OCI-LY7 (cell line): ENCODE measurements around the gene ANKS4B. TPM values are rescaled to one million over a fixed set of nuclear protein-coding genes. Genes with fewer than 3 reads are reported as not detected.

ENCODE experiments used
- BruUV-seq: library from RNA; stranded (reverse); fragments of 400-500 nt; replicated peaks from 2 replicates; lab custom pipeline; 2021; lab: Mats Ljungman, UMichigan
- CTCF ChIA-PET: fragments of 300-600 bp; sonication (Branson Sonifier 250); formaldehyde crosslinking; loops from one replicate; lab custom pipeline; 2022; ENCODE audit warnings: antibody characterized with exemption; ENCODE audit not compliant: unreplicated experiment; lab: Charles Lee
- POLR2A ChIA-PET: fragments of 300-600 bp; sonication (Branson Sonifier 250); formaldehyde crosslinking; loops from one replicate; lab custom pipeline; 2022; ENCODE audit warnings: antibody characterized with exemption; lab: Charles Lee
- DNase-seq: peaks from one replicate; pipeline ENCODE4 v3.0.0-alpha.2; 2015; ENCODE audit warnings: low spot score
- H2AFZ ChIP-seq: fragments of 200-600 bp; sonication (generic), shearing (Covaris generic); 2 replicates; pipeline ENCODE4 v1.6.1; 2014; ENCODE audit warnings: mild to moderate bottlenecking, antibody characterized with exemption, low read length, moderate library complexity
- H3K27ac ChIP-seq: fragments of 200-600 bp; sonication (generic); 2 replicates; pipeline ENCODE4 v1.5.1; 2014; ENCODE audit warnings: mixed run types, low read depth, mild to moderate bottlenecking, moderate library complexity, low read length, inconsistent platforms; ENCODE audit not compliant: poor library complexity, severe bottlenecking
- H3K36me3 ChIP-seq: fragments of 200-600 bp; sonication (generic); 2 replicates; pipeline ENCODE4 v1.6.1; 2014; ENCODE audit warnings: mild to moderate bottlenecking, antibody characterized with exemption, low read length, moderate library complexity, mixed read lengths; ENCODE audit not compliant: insufficient read depth
- H3K4me1 ChIP-seq: fragments of 200-600 bp; sonication (generic); 2 replicates; pipeline ENCODE4 v1.5.1; 2014; ENCODE audit warnings: mild to moderate bottlenecking, low read length; ENCODE audit not compliant: insufficient read depth, poor library complexity, severe bottlenecking
- H3K4me2 ChIP-seq: fragments of 200-600 bp; sonication (generic); 2 replicates; pipeline ENCODE4 v1.6.1; 2014; ENCODE audit warnings: mild to moderate bottlenecking, low read length
- H3K4me3 ChIP-seq: fragments of 200-600 bp; sonication (generic); 2 replicates; pipeline ENCODE4 v1.5.1; 2014; ENCODE audit warnings: mild to moderate bottlenecking, low read depth, low read length; ENCODE audit not compliant: poor library complexity, severe bottlenecking
- H3K79me2 ChIP-seq: fragments of 200-600 bp; sonication (generic); 2 replicates; pipeline ENCODE4 v1.6.1; 2016; ENCODE audit warnings: low read depth, mild to moderate bottlenecking, low read length, moderate library complexity, mixed read lengths; ENCODE audit not compliant: insufficient read depth
- H3K9me2 ChIP-seq: fragments of 200-600 bp; sonication (generic); 2 replicates; pipeline ENCODE4 v1.6.1; 2016; ENCODE audit warnings: mild to moderate bottlenecking, low read length, mixed read lengths; ENCODE audit not compliant: insufficient read depth
- H3K9me3 ChIP-seq: fragments of 200-600 bp; sonication (generic); 2 replicates; pipeline ENCODE4 v1.6.1; 2014; ENCODE audit warnings: mild to moderate bottlenecking, mixed run types, low read length, mixed read lengths
- H4K20me1 ChIP-seq: fragments of 200-600 bp; sonication (generic); 2 replicates; pipeline ENCODE4 v1.6.1; 2014; ENCODE audit warnings: mild to moderate bottlenecking, antibody characterized with exemption, low read length, moderate library complexity, mixed read lengths; ENCODE audit not compliant: insufficient read depth
- CTCF ChIP-seq: fragments of 200-600 bp; sonication (generic); conservative IDR thresholded peaks from 2 replicates; pipeline ENCODE4 v1.5.1; 2014; ENCODE audit warnings: mild to moderate bottlenecking, antibody characterized with exemption, low read length, moderate library complexity, mixed read lengths
- EZH2phosphoT487 ChIP-seq: fragments of 200-600 bp; sonication (generic); IDR thresholded peaks from 2 replicates; pipeline ENCODE4 v1.6.1; 2018; ENCODE audit warnings: low read depth, borderline replicate concordance, mild to moderate bottlenecking, mixed run types, antibody characterized with exemption, low read length, moderate library complexity, mixed read lengths
- intact Hi-C: fragments of 100-400 bp; cut with micrococcal nuclease; formaldehyde crosslinking; loops from one replicate; pipeline ENCODE4 v1.10.0; 2022; ENCODE audit not compliant: unreplicated experiment
- total RNA-seq, 2 experiments: library from RNA; depleted of rRNA in 1 of 2; stranded (reverse); fragments of >200 nt in 1 of 2; shearing (Covaris generic) in 1 of 2; gene quantifications; 2 replicates each; pipeline ENCODE4 v1.2.3, GENCODE V29; 2014 to 2022

ANKS4B gene
- total RNA-seq, 2 experiments from 2014 or later = not detected

- Histone ChIP-seq H3K9me2 (no peaks in the 10 kb centered on the region), H3K36me3 (no peaks in the 10 kb centered on the region), H3K4me1 (no peaks in the 10 kb centered on the region), H3K79me2 (no peaks in the 10 kb centered on the region), H2AFZ (no peak overlapping the region), H3K4me2 (no peak overlapping the region), H3K9me3 (no peaks in the 10 kb centered on the region), H3K4me3 (no peak overlapping the region), H4K20me1 (no peaks in the 10 kb centered on the region), H3K27ac (no peak overlapping the region)
- BruUV-seq = no TSS peak
- ChIA-PET CTCF (no interaction called here), POLR2A (no interaction called here)
- intact Hi-C loops = no loop called here
- no peak for DNase-seq
- TF ChIP-seq CTCF (no peak), EZH2phosphoT487 (no peak)
Measured at GRCh38 chr16:21227866-21228265, 5.6 kb upstream of the ANKS4B start.

GRCh38 chr16:21228361-21228872 lies 5.1 kb upstream of the ANKS4B start:
- Histone ChIP-seq H3K9me3 (no peaks in the 10 kb centered on the region), H3K9me2 (no peaks in the 10 kb centered on the region), H3K79me2 (no peaks in the 10 kb centered on the region), H3K4me3 (no peak overlapping the region), H4K20me1 (no peaks in the 10 kb centered on the region), H3K4me1 (no peaks in the 10 kb centered on the region), H3K27ac (no peak overlapping the region), H3K36me3 (no peaks in the 10 kb centered on the region), H2AFZ (no peak overlapping the region), H3K4me2 (no peak overlapping the region)
- BruUV-seq = no TSS peak
- intact Hi-C loops = no loop called here
- TF ChIP-seq CTCF = no peak
- TF ChIP-seq EZH2phosphoT487 = no peak
- POLR2A ChIA-PET = no interaction called here
- no peak for DNase-seq
- CTCF ChIA-PET = no interaction called here

GRCh38 chr16:21233045-21233520 lies 416 bp upstream of the ANKS4B start:
- Histone ChIP-seq H3K27ac (no peak overlapping the region), H3K9me3 (no peaks in the 10 kb centered on the region), H3K9me2 (0 out of 2 replicates have a peak, but pooled peaks cover 3% of the 10 kb centered on the region), H2AFZ (no peak overlapping the region), H3K36me3 (no peaks in the 10 kb centered on the region), H3K4me1 (no peaks in the 10 kb centered on the region), H3K79me2 (no peaks in the 10 kb centered on the region), H3K4me2 (no peak overlapping the region), H4K20me1 (no peaks in the 10 kb centered on the region), H3K4me3 (no peak overlapping the region)
- POLR2A ChIA-PET = interaction anchor here (1.1 kb wide), 1 partner anchor 36 kb away, joined by 3 read pairs; no protein-coding TSS in a partner anchor
- no TSS peak for BruUV-seq
- no peak for DNase-seq
- TF ChIP-seq CTCF = no peak
- TF ChIP-seq EZH2phosphoT487 = no peak
- CTCF ChIA-PET = no interaction called here
- intact Hi-C loops = no loop called here
